ENCODE results near the gene MCRIP2. TPM values are rescaled to one million over a fixed set of nuclear protein-coding genes. Genes with fewer than 3 reads are reported as not detected.

MCRIP2 gene
- total and polyA plus RNA-seq, 2 experiments from 2014 or later: 64.3 to 67.7 TPM

- TF ChIP-seq REST (IDR thresholded peaks at IDR 0.05; ENCODE audit: unreplicated experiment): no peak
These were observed 3.5 kb upstream of the MCRIP2 start (continued) for GRCh38 chr16:638034-638543.

GRCh38 chr16:638836-639235, 2.8 kb upstream of the MCRIP2 start:
- H3K4me2 ChIP-seq: peak overlapping the region; percentile 26; the same call in 1 of the 2 replicates
- no peak overlapping the region for H2AFZ ChIP-seq
- DNase-seq (ENCODE audit: low spot score) (no peak), ATAC-seq (no peak)
- peaks cover 4% of the 10 kb centered on the region; the same call in 2 of the 3 replicates for H3K9me3 Mint-ChIP-seq
- H3K27me3 ChIP-seq (ENCODE audit: insufficient read depth): no peaks in the 10 kb centered on the region
- H3K79me2 ChIP-seq (replicated peaks; ENCODE audit: insufficient read depth): peaks cover 14% of the 10 kb centered on the region
- H3K36me3 Mint-ChIP-seq (ENCODE audit: low read depth): no peaks in the 10 kb centered on the region
- no peaks in the 10 kb centered on the region for H3K36me3 ChIP-seq (ENCODE audit: insufficient read depth)
- no peaks in the 10 kb centered on the region; the same call in 1 of the 2 replicates for H4K20me1 ChIP-seq (replicated peaks; ENCODE audit: insufficient read depth)
- H3K4me3 Mint-ChIP-seq: no peak overlapping the region; the same call in 2 of the 3 replicates
- H3K9me2 ChIP-seq (ENCODE audit: insufficient read depth): no peaks in the 10 kb centered on the region
- H3K4me1 Mint-ChIP-seq: peaks cover 20% of the 10 kb centered on the region
- 0 out of 2 replicates have a peak, but pooled peaks cover 6% of the 10 kb centered on the region for H3F3A ChIP-seq (replicated peaks; ENCODE audit: low read depth)
- no peak overlapping the region for H3K4me3 ChIP-seq
- H3K4me1 ChIP-seq (ENCODE audit: insufficient read depth): peaks cover 24% of the 10 kb centered on the region
- no peak overlapping the region; the same call in 1 of the 2 replicates for H3K27ac Mint-ChIP-seq
- H3K27ac ChIP-seq (ENCODE audit: low read depth): no peak overlapping the region
- H3K27me3 Mint-ChIP-seq (ENCODE audit: insufficient read depth, low read depth, poor library complexity): peaks cover 12% of the 10 kb centered on the region
- TF ChIP-seq ZNF331 (CRISPR knock-in tag; IDR thresholded peaks at IDR 0.05; ENCODE audit: low read depth) (no peak), ETS1 (IDR thresholded peaks at IDR 0.05) (no peak)

- DNase-seq (ENCODE audit: low spot score) (no peak), ATAC-seq (no peak)
- Histone ChIP-seq H3K4me1 (ENCODE audit: insufficient read depth) (peaks cover 24% of the 10 kb centered on the region), H3K9me2 (ENCODE audit: insufficient read depth) (no peaks in the 10 kb centered on the region), H3K4me3 (no peak overlapping the region), H3K79me2 (replicated peaks; ENCODE audit: insufficient read depth) (peaks cover 17% of the 10 kb centered on the region; the same call in 1 of the 2 replicates), H3K27me3 (ENCODE audit: insufficient read depth) (no peaks in the 10 kb centered on the region), H3F3A (replicated peaks; ENCODE audit: low read depth) (0 out of 2 replicates have a peak, but pooled peaks cover 6% of the 10 kb centered on the region), H3K4me2 (no peak overlapping the region; the same call in 1 of the 2 replicates), H4K20me1 (replicated peaks; ENCODE audit: insufficient read depth) (no peaks in the 10 kb centered on the region; the same call in 1 of the 2 replicates), H3K27ac (ENCODE audit: low read depth) (no peak overlapping the region), H2AFZ (no peak overlapping the region), H3K36me3 (ENCODE audit: insufficient read depth) (no peaks in the 10 kb centered on the region)
- Mint-ChIP-seq H3K36me3 (ENCODE audit: low read depth) (no peaks in the 10 kb centered on the region), H3K4me1 (peaks cover 23% of the 10 kb centered on the region), H3K9me3 (peaks cover 4% of the 10 kb centered on the region; the same call in 2 of the 3 replicates), H3K4me3 (peak overlapping the region; percentile 67), H3K27ac (no peak overlapping the region), H3K27me3 (ENCODE audit: insufficient read depth, low read depth, poor library complexity) (peaks cover 12% of the 10 kb centered on the region)
- TF ChIP-seq ZNF331 (CRISPR knock-in tag; IDR thresholded peaks at IDR 0.05; ENCODE audit: low read depth) (no peak), STAT1 (IDR thresholded peaks at IDR 0.05; ENCODE audit: unreplicated experiment) (no peak), CTCF (conservative IDR thresholded peaks at IDR 0.05; ENCODE audit: low read depth in 2 of 2) (no peak), EZH2 (IDR thresholded peaks at IDR 0.05; ENCODE audit: low read depth, unreplicated experiment) (no peak)
These were observed 1.0 kb upstream of the MCRIP2 start for GRCh38 chr16:640614-641013.

All from GM23338 (cell line).